ENCODE results near the gene NOL3.

The NOL3 gene

GRCh38 chr16:67181346-67181745 is 11.0 kb downstream of the NOL3 start:
- Mint-ChIP-seq H3K27ac (ENCODE audit: low read depth) (no peak overlapping the region), H3K4me3 (no peak overlapping the region), H3K9me3 (no peaks in the 10 kb centered on the region), H3K27me3 (no peaks in the 10 kb centered on the region), H3K4me1 (peaks cover 32% of the 10 kb centered on the region), H3K36me3 (ENCODE audit: insufficient read depth) (peaks cover 4% of the 10 kb centered on the region)
- ATAC-seq (replicated peaks; ENCODE audit: extremely low read depth, poor library complexity, severe bottlenecking): no peak
- no peak for DNase-seq (ENCODE audit: low spot score in 2 of 2)

DNA sequence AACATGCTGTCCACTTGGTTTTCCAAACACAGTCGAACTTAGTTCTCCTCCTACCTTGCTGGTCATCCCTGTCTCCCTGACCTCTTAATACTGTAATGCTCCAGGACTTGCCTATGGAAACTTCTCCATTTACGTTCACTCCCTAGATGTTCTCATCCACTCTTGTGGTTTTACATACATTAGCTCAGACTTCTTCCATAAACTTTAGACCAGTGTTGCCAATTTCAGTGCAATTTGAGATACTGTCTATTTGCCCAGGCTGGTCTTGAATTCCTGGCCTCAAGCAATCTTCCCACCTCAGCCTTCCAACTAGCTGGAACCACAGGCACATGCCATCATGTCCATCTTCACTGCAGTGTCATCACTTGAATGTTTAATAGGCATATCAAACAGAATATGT is 11.9 kb downstream of the NOL3 start:
- Mint-ChIP-seq H3K36me3 (ENCODE audit: insufficient read depth) (peaks cover 4% of the 10 kb centered on the region), H3K4me3 (no peak overlapping the region), H3K9me3 (no peaks in the 10 kb centered on the region), H3K27ac (ENCODE audit: low read depth) (no peak overlapping the region), H3K4me1 (peaks cover 30% of the 10 kb centered on the region), H3K27me3 (no peaks in the 10 kb centered on the region)
- no peak for ATAC-seq (replicated peaks; ENCODE audit: extremely low read depth, poor library complexity, severe bottlenecking)
- no peak for DNase-seq (ENCODE audit: low spot score in 2 of 2)

- H3K9me3 Mint-ChIP-seq: no peaks in the 10 kb centered on the region
- no peak for DNase-seq (ENCODE audit: low spot score in 2 of 2)
Measured at GRCh38 chr16:67183284-67183626, 12.9 kb downstream of the NOL3 start.

DNA sequence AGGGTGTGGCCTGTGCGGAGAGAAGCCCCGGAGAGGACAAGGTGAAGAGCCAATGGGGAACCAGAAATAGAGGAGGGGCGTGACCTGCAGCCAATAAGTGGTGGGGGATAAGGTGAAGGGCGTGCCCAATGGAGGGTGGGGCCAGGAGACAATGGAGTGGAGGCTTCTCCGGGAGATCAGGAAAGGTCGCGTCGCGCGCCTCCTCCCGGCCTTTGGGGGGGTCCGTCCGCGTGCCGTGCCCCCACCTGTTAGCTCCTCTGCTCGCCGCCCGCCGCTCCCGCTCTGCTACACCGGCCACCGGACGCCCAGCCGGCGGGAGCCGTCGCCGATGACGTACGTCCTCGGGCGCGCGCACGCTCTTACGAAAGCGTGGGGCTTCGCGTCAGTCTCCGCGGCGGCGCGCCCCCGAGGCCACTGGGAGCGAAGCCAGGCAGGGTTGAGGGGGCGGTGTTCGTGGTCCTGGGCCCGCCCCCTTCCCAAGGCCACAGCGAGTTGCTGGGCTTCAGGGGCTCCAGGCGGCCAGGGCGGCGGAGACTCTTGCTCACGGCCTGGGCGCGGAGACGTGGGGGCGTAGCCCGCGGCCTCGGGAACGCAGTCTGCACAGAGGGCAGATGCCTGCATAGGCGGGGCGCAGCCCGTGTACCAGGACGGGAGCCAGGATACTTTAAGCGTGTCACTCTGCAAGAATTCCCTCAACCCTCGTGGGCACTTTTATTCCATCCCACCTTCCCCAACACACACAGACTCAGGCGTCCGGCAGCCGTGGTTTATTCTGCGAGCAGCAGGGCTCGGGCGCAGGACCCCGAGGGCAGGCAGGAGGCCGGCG is 13.5 kb downstream of the NOL3 start, which contains the start of gene MATCAP1:
TSS of gene MATCAP1 (minus strand) at position 337 of the 826 bp plus-strand sequence. CDS start 3,353 bp downstream, outside the sequence.
- Mint-ChIP-seq H3K36me3 (ENCODE audit: insufficient read depth) (peaks cover 3% of the 10 kb centered on the region), H3K4me1 (peaks cover 15% of the 10 kb centered on the region), H3K27ac (ENCODE audit: low read depth) (peak within 1 kb of the TSS; percentile 70), H3K4me3 (no peak within 1 kb of the TSS), H3K27me3 (no peaks in the 10 kb centered on the region), H3K9me3 (no peaks in the 10 kb centered on the region)
- DNase-seq (ENCODE audit: low spot score in 2 of 2) (peak; percentile 79 to 92), ATAC-seq (replicated peaks; ENCODE audit: extremely low read depth, poor library complexity, severe bottlenecking) (peak; percentile 95)

More at GRCh38 chr16:67183284-67183626, 12.9 kb downstream of the NOL3 start:
- no peak for ATAC-seq (replicated peaks; ENCODE audit: extremely low read depth, poor library complexity, severe bottlenecking)
- no peak overlapping the region for H3K27ac Mint-ChIP-seq (ENCODE audit: low read depth)
- peaks cover 3% of the 10 kb centered on the region for H3K36me3 Mint-ChIP-seq (ENCODE audit: insufficient read depth)
- no peak overlapping the region for H3K4me3 Mint-ChIP-seq
- peaks cover 20% of the 10 kb centered on the region for H3K4me1 Mint-ChIP-seq
- no peaks in the 10 kb centered on the region for H3K27me3 Mint-ChIP-seq

GRCh38 chr16:67184453-67184994 is 14.2 kb downstream of the NOL3 start:
- peak overlapping the region; percentile 70 for H3K27ac Mint-ChIP-seq (ENCODE audit: low read depth)
- H3K4me1 Mint-ChIP-seq: peaks cover 12% of the 10 kb centered on the region
- H3K9me3 Mint-ChIP-seq: no peaks in the 10 kb centered on the region
- no peaks in the 10 kb centered on the region for H3K27me3 Mint-ChIP-seq
- no peak overlapping the region for H3K4me3 Mint-ChIP-seq
- DNase-seq (ENCODE audit: low spot score in 2 of 2) (no peak), ATAC-seq (replicated peaks; ENCODE audit: extremely low read depth, poor library complexity, severe bottlenecking) (no peak)
- peaks cover 3% of the 10 kb centered on the region for H3K36me3 Mint-ChIP-seq (ENCODE audit: insufficient read depth)

GRCh38 chr16:67184995-67185650 is 14.8 kb downstream of the NOL3 start:
- no peak overlapping the region for H3K4me3 Mint-ChIP-seq
- peak overlapping the region; percentile 70 for H3K27ac Mint-ChIP-seq (ENCODE audit: low read depth)
- DNase-seq (ENCODE audit: low spot score in 2 of 2) (peak; percentile 74 to 79), ATAC-seq (replicated peaks; ENCODE audit: extremely low read depth, poor library complexity, severe bottlenecking) (peak; percentile 18)
- peaks cover 12% of the 10 kb centered on the region for H3K4me1 Mint-ChIP-seq
- peaks cover 3% of the 10 kb centered on the region for H3K36me3 Mint-ChIP-seq (ENCODE audit: insufficient read depth)
- H3K9me3 Mint-ChIP-seq: no peaks in the 10 kb centered on the region
- no peaks in the 10 kb centered on the region for H3K27me3 Mint-ChIP-seq

DNA sequence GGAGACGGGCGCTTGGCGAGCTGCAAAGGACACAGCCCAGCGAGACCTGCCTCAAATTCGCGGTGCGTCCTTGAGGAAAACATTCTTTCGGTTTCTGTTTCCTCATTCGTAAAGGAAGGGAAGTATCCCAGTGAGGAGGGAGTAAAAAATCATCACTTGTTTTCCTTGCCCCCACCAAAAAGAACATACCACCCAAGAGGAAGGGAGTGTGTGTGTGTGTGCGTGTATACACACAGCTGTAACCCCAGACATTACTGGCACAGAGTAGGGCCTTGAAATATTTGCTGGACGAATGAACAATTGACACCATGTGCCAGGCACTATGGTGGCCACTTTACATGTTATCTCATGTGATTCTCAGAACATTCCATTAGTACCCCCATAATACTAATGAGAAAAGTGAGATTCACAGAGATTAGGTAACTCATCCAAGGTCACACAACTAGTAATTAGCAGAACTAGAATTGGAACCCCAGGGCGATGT is 15.4 kb downstream of the NOL3 start:
- H3K36me3 Mint-ChIP-seq (ENCODE audit: insufficient read depth): peaks cover 3% of the 10 kb centered on the region

GRCh38 chr16:67186550-67186950 is 16.2 kb downstream of the NOL3 start:
- peaks cover 17% of the 10 kb centered on the region for H3K4me1 Mint-ChIP-seq
- no peaks in the 10 kb centered on the region for H3K27me3 Mint-ChIP-seq
- H3K9me3 Mint-ChIP-seq: no peaks in the 10 kb centered on the region
- H3K36me3 Mint-ChIP-seq (ENCODE audit: insufficient read depth): peaks cover 3% of the 10 kb centered on the region
- no peak overlapping the region for H3K27ac Mint-ChIP-seq (ENCODE audit: low read depth)
- ATAC-seq (replicated peaks; ENCODE audit: extremely low read depth, poor library complexity, severe bottlenecking): no peak
- H3K4me3 Mint-ChIP-seq: no peak overlapping the region
- no peak for DNase-seq (ENCODE audit: low spot score in 2 of 2)

More for the DNA sequence above, 15.4 kb downstream of the NOL3 start:
- Mint-ChIP-seq H3K4me3 (no peak overlapping the region), H3K4me1 (peaks cover 12% of the 10 kb centered on the region), H3K27me3 (no peaks in the 10 kb centered on the region), H3K27ac (ENCODE audit: low read depth) (peak overlapping the region; percentile 70), H3K9me3 (no peaks in the 10 kb centered on the region)
- DNase-seq (ENCODE audit: low spot score in 2 of 2) (no peak), ATAC-seq (replicated peaks; ENCODE audit: extremely low read depth, poor library complexity, severe bottlenecking) (no peak)

GRCh38 chr16:67187175-67187890 is 17.0 kb downstream of the NOL3 start:
- H3K4me1 Mint-ChIP-seq: peaks cover 22% of the 10 kb centered on the region
- no peaks in the 10 kb centered on the region for H3K9me3 Mint-ChIP-seq
- H3K27me3 Mint-ChIP-seq: no peaks in the 10 kb centered on the region
- peaks cover 6% of the 10 kb centered on the region for H3K36me3 Mint-ChIP-seq (ENCODE audit: insufficient read depth)
- ATAC-seq (replicated peaks; ENCODE audit: extremely low read depth, poor library complexity, severe bottlenecking): no peak
- H3K4me3 Mint-ChIP-seq: no peak overlapping the region
- no peak for DNase-seq (ENCODE audit: low spot score in 2 of 2)
- H3K27ac Mint-ChIP-seq (ENCODE audit: low read depth): no peak overlapping the region

DNA sequence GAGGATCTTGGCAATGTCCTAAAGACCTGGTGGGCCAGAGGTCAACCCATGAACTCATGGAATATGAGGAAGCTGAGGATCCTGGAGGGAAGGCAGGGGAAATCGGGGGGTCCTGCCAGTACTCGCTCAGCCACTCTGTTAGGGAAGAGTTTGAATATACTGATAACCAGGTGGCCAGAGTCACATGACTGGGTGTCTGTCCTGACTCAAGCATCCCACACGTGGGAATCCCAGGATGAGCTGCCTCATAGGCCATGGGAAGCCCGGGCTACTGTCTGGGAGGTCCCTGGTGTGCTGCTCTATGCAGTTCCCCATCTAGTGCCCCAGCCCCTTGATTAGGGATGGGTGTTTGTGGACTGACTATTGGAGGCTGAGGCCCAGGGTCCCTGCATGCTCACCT is 18.0 kb downstream of the NOL3 start:
- H3K36me3 Mint-ChIP-seq (ENCODE audit: insufficient read depth): peaks cover 6% of the 10 kb centered on the region

GRCh38 chr16:67188798-67189197 is 18.5 kb downstream of the NOL3 start:
- DNase-seq (ENCODE audit: low spot score in 2 of 2) (no peak), ATAC-seq (replicated peaks; ENCODE audit: extremely low read depth, poor library complexity, severe bottlenecking) (no peak)
- Mint-ChIP-seq H3K4me1 (peaks cover 37% of the 10 kb centered on the region), H3K4me3 (no peak overlapping the region), H3K27ac (ENCODE audit: low read depth) (no peak overlapping the region), H3K36me3 (ENCODE audit: insufficient read depth) (peaks cover 6% of the 10 kb centered on the region), H3K9me3 (no peaks in the 10 kb centered on the region), H3K27me3 (no peaks in the 10 kb centered on the region)

More for the DNA sequence above, 18.0 kb downstream of the NOL3 start:
- DNase-seq (ENCODE audit: low spot score in 2 of 2) (no peak), ATAC-seq (replicated peaks; ENCODE audit: extremely low read depth, poor library complexity, severe bottlenecking) (no peak)
- Mint-ChIP-seq H3K27ac (ENCODE audit: low read depth) (no peak overlapping the region), H3K4me1 (peaks cover 32% of the 10 kb centered on the region), H3K27me3 (no peaks in the 10 kb centered on the region), H3K9me3 (no peaks in the 10 kb centered on the region), H3K4me3 (no peak overlapping the region)

GRCh38 chr16:67190041-67190440 is 19.7 kb downstream of the NOL3 start, which contains the start of gene EXOC3L1:
Gene EXOC3L1 (minus strand): TSS chr16:67190136. CDS start chr16:67189676, 460 bp downstream.
- DNase-seq (ENCODE audit: low spot score in 2 of 2): no peak
- H3K27me3 Mint-ChIP-seq: no peaks in the 10 kb centered on the region
- peaks cover 6% of the 10 kb centered on the region for H3K36me3 Mint-ChIP-seq (ENCODE audit: insufficient read depth)
- no peak for ATAC-seq (replicated peaks; ENCODE audit: extremely low read depth, poor library complexity, severe bottlenecking)
- H3K27ac Mint-ChIP-seq (ENCODE audit: low read depth): no peak within 1 kb of the TSS
- H3K9me3 Mint-ChIP-seq: no peaks in the 10 kb centered on the region
- peaks cover 38% of the 10 kb centered on the region for H3K4me1 Mint-ChIP-seq
- H3K4me3 Mint-ChIP-seq: peak within 1 kb of the TSS; percentile 89
